Adrenal gland (tissue), 12 donors: ENCODE measurements around the gene SLC16A2. TPM values are rescaled to one million over a fixed set of nuclear protein-coding genes. Genes with fewer than 3 reads are reported as not detected.

ENCODE experiments used
- DNase-seq, 7 donors: peaks; one replicate each; pipeline ENCODE4 v3.0.0-alpha.2; 2019 to 2020
- H3K27ac ChIP-seq, 5 donors: fragments of 200-600 bp; sonication (generic) in 4 of 5; 1 replicate in 3 of 5; 2 replicates in 2 of 5; pipeline versions ENCODE4 v1.5.1 to v1.8.0; 2016 to 2020; ENCODE audit warnings: mild to moderate bottlenecking in 1 of 5
- H3K27me3 ChIP-seq: fragments of 200-600 bp; 2 replicates; pipeline ENCODE4 v1.8.0; 2021
- H3K36me3 ChIP-seq, 2 donors: fragments of 200-600 bp; replicated peaks in 1 of 2; 1 replicate in 1 of 2; 2 replicates in 1 of 2; pipeline versions ENCODE4 v1.5.1 to v1.8.0; 2018 to 2022
- H3K4me1 ChIP-seq, 2 donors: fragments of 200-600 bp; replicated peaks in 1 of 2; 1 replicate in 1 of 2; 2 replicates in 1 of 2; pipeline versions ENCODE4 v1.5.1 to v1.8.0; 2018 to 2021
- H3K4me3 ChIP-seq, 4 donors: fragments of 200-600 bp; sonication (generic) in 3 of 4; one replicate each; pipeline ENCODE4 v1.5.1; 2016 to 2018
- H3K9me3 ChIP-seq, 3 donors: fragments of 200-600 bp; sonication (generic) in 1 of 3; replicated peaks in 1 of 3; 1 replicate in 2 of 3; 2 replicates in 1 of 3; pipeline versions ENCODE4 v1.5.1 to v1.8.0; 2016 to 2021
- POLR2A ChIP-seq, 2 donors: fragments of 450-650 bp; IDR thresholded peaks; one replicate each; pipeline ENCODE4 v1.6.1; 2017; ENCODE audit warnings: antibody characterized with exemption in 2 of 2, mild to moderate bottlenecking in 2 of 2, moderate library complexity in 1 of 2
- WGBS, 4 donors: extraction: QIAGEN DNeasy Blood & Tissue Kit in 2 of 4; methylation state at CpG; one replicate each; pipeline versions ENCODE4 v1.1.5 to v1.1.7; 2013 to 2017; 5-methylcytosine and 5-hydroxymethylcytosine counted together
- intact Hi-C, 2 donors: fragments of 100-400 bp; cut with DNase I; formaldehyde crosslinking; loops; one replicate each; pipeline versions ENCODE4 v1.14.1 to v1.15.0; 2022 to 2023
- polyA plus RNA-seq, 3 donors: library from polyadenylated mRNA; stranded (reverse); fragments of 200-250 nt in 2 of 3; fragments of 350-450 nt in 1 of 3; fragmentation: Illumina TruSeq in 1 of 3; extraction: RNeasy Lipid Tissue Mini Kit (QIAGEN cat#74804) in 1 of 3; gene quantifications; one replicate each; pipeline ENCODE4 v1.2.3, GENCODE V29; 2013 to 2014
- total RNA-seq, 9 donors: library from RNA; depleted of rRNA in 4 of 9; stranded (reverse); fragments of >200 nt in 4 of 9; fragments of 120-200 nt in 1 of 9; fragmentation: NEBNext Ultra II Directional in 1 of 9; extraction: Animal tissue kit (Norgen Biotek cat#: 25700) in 1 of 9; gene quantifications; one replicate each; pipeline versions ENCODE4 v1.1.0 to v1.2.4, GENCODE V29; 2013 to 2023
- TF ChIP-seq, protein P1 (sequence below), 6 experiments: fragments of 450-650 bp in 4 of 6; fragments of 200-600 bp in 2 of 6; sonication (generic) in 1 of 6; IDR thresholded peaks; 1 replicate in 5 of 6; 2 replicates in 1 of 6; pipeline versions ENCODE4 v1.5.1 to v1.8.0; 2016 to 2021; ENCODE audit warnings: antibody characterized with exemption in 6 of 6, mild to moderate bottlenecking in 2 of 6, moderate library complexity in 1 of 6
- donor health status: healthy with polysubstance abuse.
- donor health status: Bipolar disorder and iron deficiency.
- donor health status: DM: yes; HTN: yes; CAD: no.
- donor health status: DM: no; HTN: no; CAD: no.
- donor health status: DM: no; HTN: no; CAD: no.
- donor health status: DM: yes; HTN: yes; CAD: no.

Gene SLC16A2
- total and polyA plus RNA-seq, 12 donors: 9.3 to 109 (median 46.9) TPM

DNA sequence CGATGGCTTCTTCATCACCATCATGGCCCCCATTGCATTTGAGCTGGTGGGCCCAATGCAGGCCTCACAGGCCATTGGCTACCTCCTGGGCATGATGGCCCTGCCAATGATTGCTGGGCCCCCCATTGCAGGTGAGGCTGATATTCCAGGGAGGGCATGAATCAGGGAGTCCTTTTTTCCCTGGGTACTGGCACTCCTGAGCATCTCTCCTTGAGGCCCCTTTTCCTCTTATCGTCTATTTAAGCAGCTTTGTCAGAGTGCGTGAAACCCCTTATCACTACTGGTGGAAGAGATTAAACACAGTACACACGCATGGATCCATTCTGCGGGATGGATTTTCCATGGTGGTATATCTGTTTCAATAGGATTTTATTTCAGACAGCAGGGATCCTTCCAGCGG, 108.0 kb downstream of the SLC16A2 start:
- H3K9me3 ChIP-seq: no peaks in the 10 kb centered on the region

DNA sequence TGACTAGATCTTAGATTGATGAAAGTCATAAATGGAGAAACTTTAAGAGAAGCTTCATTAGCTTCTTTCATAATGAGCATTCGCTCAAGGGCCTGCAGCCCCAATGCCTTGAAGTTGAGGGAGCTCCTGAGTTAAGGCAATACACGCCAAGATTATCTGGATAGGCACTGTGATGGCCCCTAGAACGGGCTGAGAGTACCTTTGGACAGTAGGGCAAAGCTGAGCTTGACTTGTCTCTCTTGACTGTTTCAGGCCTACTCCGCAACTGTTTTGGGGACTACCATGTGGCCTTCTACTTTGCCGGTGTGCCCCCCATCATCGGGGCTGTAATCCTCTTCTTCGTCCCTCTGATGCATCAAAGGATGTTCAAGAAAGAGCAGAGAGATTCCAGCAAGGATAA, 109.8 kb downstream of the SLC16A2 start:
- TF ChIP-seq, protein P1, sequence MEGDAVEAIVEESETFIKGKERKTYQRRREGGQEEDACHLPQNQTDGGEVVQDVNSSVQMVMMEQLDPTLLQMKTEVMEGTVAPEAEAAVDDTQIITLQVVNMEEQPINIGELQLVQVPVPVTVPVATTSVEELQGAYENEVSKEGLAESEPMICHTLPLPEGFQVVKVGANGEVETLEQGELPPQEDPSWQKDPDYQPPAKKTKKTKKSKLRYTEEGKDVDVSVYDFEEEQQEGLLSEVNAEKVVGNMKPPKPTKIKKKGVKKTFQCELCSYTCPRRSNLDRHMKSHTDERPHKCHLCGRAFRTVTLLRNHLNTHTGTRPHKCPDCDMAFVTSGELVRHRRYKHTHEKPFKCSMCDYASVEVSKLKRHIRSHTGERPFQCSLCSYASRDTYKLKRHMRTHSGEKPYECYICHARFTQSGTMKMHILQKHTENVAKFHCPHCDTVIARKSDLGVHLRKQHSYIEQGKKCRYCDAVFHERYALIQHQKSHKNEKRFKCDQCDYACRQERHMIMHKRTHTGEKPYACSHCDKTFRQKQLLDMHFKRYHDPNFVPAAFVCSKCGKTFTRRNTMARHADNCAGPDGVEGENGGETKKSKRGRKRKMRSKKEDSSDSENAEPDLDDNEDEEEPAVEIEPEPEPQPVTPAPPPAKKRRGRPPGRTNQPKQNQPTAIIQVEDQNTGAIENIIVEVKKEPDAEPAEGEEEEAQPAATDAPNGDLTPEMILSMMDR (IDR thresholded peaks at IDR 0.05): no peak
- no peak for TF ChIP-seq POLR2A (IDR thresholded peaks at IDR 0.05)
- intact Hi-C loops: no loop called here
- no peak overlapping the region for H3K4me3 ChIP-seq
- H3K9me3 ChIP-seq: no peaks in the 10 kb centered on the region
- DNase-seq: no peak
- peaks cover 3 to 12% of the 10 kb centered on the region in 2 donors for H3K4me1 ChIP-seq
- H3K36me3 ChIP-seq: no peaks in the 10 kb centered on the region
- no peak overlapping the region for H3K27ac ChIP-seq
- H3K27me3 ChIP-seq: no peaks in the 10 kb centered on the region
- 79 to 100% (median 89%) methylated on average over 1 to 7 of the region's 7 CpGs for WGBS, 4 donors

More for the DNA sequence above, 108.0 kb downstream of the SLC16A2 start:
- Histone ChIP-seq H3K4me3 (no peak overlapping the region), H3K4me1 (peaks cover 3 to 7% of the 10 kb centered on the region in 2 donors), H3K27me3 (no peaks in the 10 kb centered on the region), H3K36me3 (no peaks in the 10 kb centered on the region), H3K27ac (no peak overlapping the region)
- TF ChIP-seq POLR2A (IDR thresholded peaks at IDR 0.05): no peak
- TF ChIP-seq, protein P1 (IDR thresholded peaks at IDR 0.05): no peak
- intact Hi-C loops: no loop called here
- no peak for DNase-seq
- WGBS, 4 donors: 89 to 100% (median 96%) methylated on average over 6 of the region's 6 CpGs

DNA sequence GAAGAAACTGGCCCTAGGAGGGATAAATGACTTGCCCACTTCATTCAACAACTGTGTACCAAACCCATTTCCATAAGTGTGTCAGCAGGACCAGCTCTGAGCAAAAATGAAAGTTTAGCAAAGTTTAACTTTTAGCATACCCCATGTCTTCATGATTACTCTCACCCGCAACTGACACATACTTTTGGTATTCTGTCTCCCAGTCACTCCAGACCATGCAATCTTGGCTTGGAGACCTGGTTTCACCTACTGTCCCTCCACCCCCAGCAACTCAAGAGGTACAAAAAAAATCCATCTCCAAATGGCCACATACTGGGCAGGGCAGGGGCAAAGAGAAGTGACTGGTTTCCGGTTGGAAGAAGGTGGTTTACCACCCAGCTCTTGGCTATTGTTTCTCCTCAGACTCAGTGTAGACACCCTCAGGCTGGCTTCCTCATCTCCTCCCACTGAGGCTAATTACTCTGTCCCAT, 113.3 kb downstream of the SLC16A2 start:
- Histone ChIP-seq H3K36me3 (no peaks in the 10 kb centered on the region), H3K4me3 (no peak overlapping the region), H3K4me1 (peaks cover 0 to 5% of the 10 kb centered on the region in 2 donors), H3K27me3 (peaks cover 4% of the 10 kb centered on the region), H3K27ac (peak overlapping the region in 2 of 5 donors; percentile 86 to 89), H3K9me3 (no peaks in the 10 kb centered on the region)
- WGBS, 4 donors: 80 to 89% (median 88%) methylated on average over 1 to 2 of the region's 2 CpGs
- no peak for TF ChIP-seq POLR2A (IDR thresholded peaks at IDR 0.05)
- TF ChIP-seq, protein P1 (IDR thresholded peaks at IDR 0.05): no peak
- DNase-seq: no peak
- intact Hi-C loops: no loop called here

DNA sequence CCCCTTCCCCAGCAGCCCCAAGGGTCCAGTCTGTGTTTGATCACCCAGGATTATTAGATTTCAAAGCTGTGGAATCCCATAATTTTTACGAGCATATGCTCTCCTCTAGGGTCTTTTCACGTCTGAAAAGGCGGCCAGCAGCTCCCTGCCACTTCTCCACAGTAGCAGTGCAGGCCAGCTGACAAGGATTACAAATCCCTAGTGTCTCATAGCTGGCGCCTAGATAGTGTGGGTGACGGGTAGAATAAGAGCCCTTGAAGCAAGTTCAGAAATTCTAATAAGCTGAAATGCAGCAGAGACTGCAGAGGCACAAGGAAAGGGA, 113.8 kb downstream of the SLC16A2 start:
- no peak for DNase-seq
- H3K36me3 ChIP-seq: no peaks in the 10 kb centered on the region
- H3K27ac ChIP-seq: peak overlapping the region in 2 of 5 donors; percentile 86 to 89
- TF ChIP-seq, protein P1 (IDR thresholded peaks at IDR 0.05): no peak
- no peak for TF ChIP-seq POLR2A (IDR thresholded peaks at IDR 0.05)
- H3K4me3 ChIP-seq: no peak overlapping the region
- peaks cover 4% of the 10 kb centered on the region for H3K27me3 ChIP-seq
- H3K9me3 ChIP-seq: no peaks in the 10 kb centered on the region
- intact Hi-C loops: no loop called here
- H3K4me1 ChIP-seq: peaks cover 0 to 5% of the 10 kb centered on the region in 2 donors
- WGBS, 4 donors: 12 to 41% (median 29%) methylated on average over 3 to 5 of the region's 5 CpGs
